ENCODE measurements around the gene MTHFD2L.
"Not testable (repeated sequence)": the region's sequence is repeated elsewhere in the genome, so short reads cannot be mapped to it uniquely, and the experiment has no call there.

Gene MTHFD2L

GRCh38 chr4:74157561-74158465 is at the start of gene MTHFD2L:
Gene MTHFD2L, plus strand, starts transcription at chr4:74158118. Its CDS starts 21 bp downstream, at chr4:74158139.
- DNase-seq = peak; percentile 64 to 89

- DNase-seq = no peak
Observed at GRCh38 chr4:74108457-74109115, 49.3 kb upstream of the MTHFD2L start.

GRCh38 chr4:74109116-74109869 is 48.6 kb upstream of the MTHFD2L start:
- DNase-seq = no peak

GRCh38 chr4:74109870-74110605 is 47.9 kb upstream of the MTHFD2L start:
- DNase-seq = no peak

- DNase-seq = no peak
Observed at GRCh38 chr4:74110670-74111069, 47.2 kb upstream of the MTHFD2L start.

GRCh38 chr4:74111306-74111975 is 46.5 kb upstream of the MTHFD2L start:
- DNase-seq = no peak

GRCh38 chr4:74111990-74112389 is 45.9 kb upstream of the MTHFD2L start:
- DNase-seq = no peak

GRCh38 chr4:74112399-74113105 is 45.4 kb upstream of the MTHFD2L start:
- DNase-seq = no peak

- no peak for DNase-seq
Observed at GRCh38 chr4:74114234-74114633, 43.7 kb upstream of the MTHFD2L start.

- no peak for DNase-seq
Observed at GRCh38 chr4:74117024-74117534, 40.8 kb upstream of the MTHFD2L start.

GRCh38 chr4:74118600-74119338 is 39.1 kb upstream of the MTHFD2L start:
- DNase-seq = peak; percentile 15 to 27

GRCh38 chr4:74120086-74120485 is 37.8 kb upstream of the MTHFD2L start:
- no peak for DNase-seq

GRCh38 chr4:74121643-74122579 is 36.0 kb upstream of the MTHFD2L start:
- no peak for DNase-seq

- peak; percentile 92 to 97 for DNase-seq
Observed at GRCh38 chr4:74123065-74123728, 34.7 kb upstream of the MTHFD2L start.

GRCh38 chr4:74125029-74125428 is 32.9 kb upstream of the MTHFD2L start:
- DNase-seq = no peak

GRCh38 chr4:74127745-74128144 is 30.2 kb upstream of the MTHFD2L start:
- DNase-seq = no peak

GRCh38 chr4:74130843-74131242 is 27.1 kb upstream of the MTHFD2L start:
- not testable (repeated sequence) for DNase-seq

GRCh38 chr4:74132188-74132587 is 25.7 kb upstream of the MTHFD2L start:
- DNase-seq = not testable (repeated sequence)

GRCh38 chr4:74132944-74133343 is 25.0 kb upstream of the MTHFD2L start:
- DNase-seq = no peak
